Fibroblast of the aortic adventitia (primary cell): ENCODE measurements around the gene FKBP10. TPM values are rescaled to one million over a fixed set of nuclear protein-coding genes. Genes with fewer than 3 reads are reported as not detected.
A peak's percentile ranks its signal among the peaks of the same experiment; 100 is the strongest.

Source experiments
- DNase-seq: peaks from one replicate; pipeline ENCODE4 v3.0.0-alpha.2; 2010; ENCODE audit warnings: low read depth
- H3K4me3 ChIP-seq: 2 replicates; pipeline ENCODE4 v1.5.1; 2011; ENCODE audit warnings: low read depth, mild to moderate bottlenecking, control low read depth, low read length, moderate library complexity
- total RNA-seq: library from RNA; depleted of rRNA; stranded (reverse); fragments of >200 nt; gene quantifications from 2 replicates; pipeline ENCODE4 v1.2.3, GENCODE V29; 2012; ENCODE audit warnings: low replicate concordance
- TF ChIP-seq, protein P1 (sequence below): IDR thresholded peaks from 2 replicates; pipeline ENCODE4 v1.5.1; 2011; ENCODE audit warnings: mild to moderate bottlenecking, low read length, control low read depth, inconsistent platforms; ENCODE audit not compliant: insufficient read depth

FKBP10 gene
- total RNA-seq, 1 donor, result 270 TPM

DNA sequence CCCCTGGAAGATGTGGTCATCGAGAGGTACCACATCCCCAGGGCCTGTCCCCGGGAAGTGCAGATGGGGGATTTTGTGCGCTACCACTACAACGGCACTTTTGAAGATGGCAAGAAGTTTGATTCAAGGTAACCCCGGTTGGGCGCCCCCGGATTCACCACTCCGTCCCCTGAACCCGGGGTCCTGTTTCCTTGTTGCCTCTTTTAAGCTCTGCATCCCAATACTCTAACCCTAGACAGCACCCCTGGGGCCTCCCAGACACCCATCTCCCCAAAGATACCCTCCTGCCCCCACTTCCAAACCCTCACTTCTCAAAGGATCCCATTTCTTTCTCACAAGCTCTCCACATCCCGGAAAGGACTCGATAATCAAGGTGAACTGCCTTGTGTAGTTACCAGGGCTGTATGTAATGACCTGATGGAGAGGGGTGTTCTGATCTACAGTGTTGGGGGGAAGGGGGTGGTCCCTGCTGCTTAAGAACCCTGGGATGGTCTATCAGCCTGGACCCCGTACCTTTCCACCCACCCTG is 412 bp downstream of the FKBP10 start:
- peak overlapping the region; percentile 83 for H3K4me3 ChIP-seq
- TF ChIP-seq, protein P1, sequence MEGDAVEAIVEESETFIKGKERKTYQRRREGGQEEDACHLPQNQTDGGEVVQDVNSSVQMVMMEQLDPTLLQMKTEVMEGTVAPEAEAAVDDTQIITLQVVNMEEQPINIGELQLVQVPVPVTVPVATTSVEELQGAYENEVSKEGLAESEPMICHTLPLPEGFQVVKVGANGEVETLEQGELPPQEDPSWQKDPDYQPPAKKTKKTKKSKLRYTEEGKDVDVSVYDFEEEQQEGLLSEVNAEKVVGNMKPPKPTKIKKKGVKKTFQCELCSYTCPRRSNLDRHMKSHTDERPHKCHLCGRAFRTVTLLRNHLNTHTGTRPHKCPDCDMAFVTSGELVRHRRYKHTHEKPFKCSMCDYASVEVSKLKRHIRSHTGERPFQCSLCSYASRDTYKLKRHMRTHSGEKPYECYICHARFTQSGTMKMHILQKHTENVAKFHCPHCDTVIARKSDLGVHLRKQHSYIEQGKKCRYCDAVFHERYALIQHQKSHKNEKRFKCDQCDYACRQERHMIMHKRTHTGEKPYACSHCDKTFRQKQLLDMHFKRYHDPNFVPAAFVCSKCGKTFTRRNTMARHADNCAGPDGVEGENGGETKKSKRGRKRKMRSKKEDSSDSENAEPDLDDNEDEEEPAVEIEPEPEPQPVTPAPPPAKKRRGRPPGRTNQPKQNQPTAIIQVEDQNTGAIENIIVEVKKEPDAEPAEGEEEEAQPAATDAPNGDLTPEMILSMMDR, result no peak
- DNase-seq, result no peak

DNA sequence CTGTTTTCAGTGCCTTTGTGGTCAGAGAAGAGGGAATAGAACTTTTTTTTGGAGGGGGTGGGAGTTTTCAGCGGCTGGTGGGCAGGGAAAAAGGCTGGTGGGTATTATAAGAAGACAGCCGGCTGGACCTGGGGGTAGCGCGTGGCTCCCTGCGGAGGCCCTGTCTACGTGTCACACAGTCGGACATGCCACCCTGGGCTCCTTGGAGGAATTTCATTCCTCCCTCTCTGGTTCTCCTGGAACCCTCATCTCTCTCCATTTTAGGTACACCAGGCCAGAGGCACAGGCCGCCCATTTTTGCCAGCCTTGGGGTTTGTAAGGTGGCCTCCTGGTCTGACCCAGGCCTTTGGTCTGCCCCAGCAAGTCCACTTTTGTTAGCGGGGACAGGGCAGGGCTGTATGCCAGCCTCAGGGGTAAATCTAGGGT is 908 bp downstream of the FKBP10 start:
- TF ChIP-seq, protein P1, result no peak
- no peak for DNase-seq
- peak overlapping the region; percentile 83 for H3K4me3 ChIP-seq

DNA sequence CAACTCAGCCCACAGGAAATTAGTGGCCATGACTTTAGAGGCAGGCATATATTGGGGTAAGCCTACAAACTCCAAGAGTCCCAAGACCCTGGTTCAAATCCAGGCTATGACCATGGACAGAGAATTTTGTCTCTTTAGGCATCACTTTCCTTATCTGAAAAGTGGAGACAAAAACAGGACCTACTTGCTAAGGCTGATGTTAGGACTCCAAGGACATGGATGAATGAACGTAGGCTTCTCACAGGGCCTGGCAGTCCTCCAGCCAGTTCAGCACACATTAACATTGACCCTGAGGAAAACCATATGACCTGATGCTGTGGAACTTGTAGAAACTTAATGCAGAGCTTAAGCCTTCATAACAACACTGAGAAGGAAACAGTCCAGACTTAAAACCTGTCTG is 1.4 kb downstream of the FKBP10 start:
- TF ChIP-seq, protein P1, result no peak
- DNase-seq, result peak; percentile 37
- H3K4me3 ChIP-seq, result peak overlapping the region; percentile 83

DNA sequence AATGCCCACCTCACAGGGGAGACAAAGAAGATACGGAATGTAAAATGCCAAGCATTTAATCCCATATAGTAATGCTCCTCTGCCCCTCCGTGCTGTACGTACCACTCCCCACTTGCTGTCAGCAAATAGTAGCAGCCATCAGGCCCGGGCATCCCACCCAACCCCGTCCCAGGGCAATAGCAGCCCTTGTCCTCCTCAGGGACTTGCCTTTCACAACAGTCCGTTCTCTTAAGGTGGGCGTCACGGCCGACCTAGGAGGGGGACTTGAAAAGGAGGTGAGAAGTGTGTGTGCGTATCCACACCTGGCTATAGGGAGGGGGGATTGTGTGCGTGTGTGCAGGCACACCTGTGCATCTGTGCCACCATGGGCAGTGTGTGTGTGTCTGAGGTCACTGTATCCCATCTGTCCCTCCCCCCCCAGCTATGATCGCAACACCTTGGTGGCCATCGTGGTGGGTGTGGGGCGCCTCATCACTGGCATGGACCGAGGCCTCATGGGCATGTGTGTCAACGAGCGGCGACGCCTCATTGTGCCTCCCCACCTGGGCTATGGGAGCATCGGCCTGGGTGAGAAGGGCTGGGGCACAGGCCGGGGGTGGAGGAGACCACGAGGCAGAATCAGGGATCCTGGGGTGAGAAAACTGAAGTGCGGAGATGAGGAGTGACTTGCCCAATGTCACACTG is 4.0 kb downstream of the FKBP10 start:
- TF ChIP-seq, protein P1, result no peak
- DNase-seq, result no peak
- H3K4me3 ChIP-seq, result no peak overlapping the region

DNA sequence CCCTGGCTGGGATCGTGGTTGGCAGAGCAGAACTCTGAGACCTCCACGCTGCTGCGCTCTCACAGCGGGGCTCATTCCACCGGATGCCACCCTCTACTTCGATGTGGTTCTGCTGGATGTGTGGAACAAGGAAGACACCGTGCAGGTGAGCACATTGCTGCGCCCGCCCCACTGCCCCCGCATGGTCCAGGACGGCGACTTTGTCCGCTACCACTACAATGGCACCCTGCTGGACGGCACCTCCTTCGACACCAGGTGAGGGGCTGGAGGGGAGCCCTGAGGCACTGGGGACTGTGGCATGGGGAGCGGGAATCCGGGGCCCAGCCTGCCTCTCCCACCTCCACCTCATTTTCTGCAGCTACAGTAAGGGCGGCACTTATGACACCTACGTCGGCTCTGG is 5.2 kb downstream of the FKBP10 start:
- no peak for DNase-seq
- TF ChIP-seq, protein P1, result no peak

DNA sequence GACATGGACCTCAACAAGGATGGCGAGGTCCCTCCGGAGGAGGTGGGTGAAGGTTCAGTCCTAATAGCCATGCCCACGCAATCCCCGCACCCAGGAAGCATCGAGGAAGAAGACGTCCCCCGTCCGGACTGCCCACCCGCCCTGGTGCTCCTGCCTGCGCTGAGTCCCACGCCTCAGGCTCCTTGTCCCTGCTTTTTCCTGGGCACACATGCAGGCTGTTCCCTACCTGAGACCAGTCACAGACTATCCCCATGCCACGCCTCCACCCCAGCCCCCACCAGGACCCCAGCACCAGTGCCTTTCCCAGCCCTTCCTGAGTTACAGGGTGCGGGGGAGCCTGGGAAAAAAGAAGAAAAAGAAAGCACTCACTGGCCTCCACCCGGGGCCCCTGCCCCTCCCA is 9.0 kb downstream of the FKBP10 start:
- TF ChIP-seq, protein P1, result no peak

More for the DNA sequence above, 5.2 kb downstream of the FKBP10 start:
- H3K4me3 ChIP-seq, result no peak overlapping the region

More for the DNA sequence above, 9.0 kb downstream of the FKBP10 start:
- no peak for DNase-seq
- H3K4me3 ChIP-seq, result no peak overlapping the region
